ELR (cell line): ENCODE results near the gene DIO2.

Experiments used
- DNase-seq: peaks from one replicate; pipeline ENCODE4 v3.0.0-alpha.2; 2015; ENCODE audit warnings: low read depth

DIO2 gene

GRCh38 chr14:80167793-80168448 lies 43.4 kb downstream of the DIO2 start:
- no peak for DNase-seq

GRCh38 chr14:80164991-80165721 lies 46.1 kb downstream of the DIO2 start:
- peak; percentile 19 for DNase-seq

- DNase-seq, result no peak
Measured at GRCh38 chr14:80152763-80153162, 58.5 kb downstream of the DIO2 start.

DNA sequence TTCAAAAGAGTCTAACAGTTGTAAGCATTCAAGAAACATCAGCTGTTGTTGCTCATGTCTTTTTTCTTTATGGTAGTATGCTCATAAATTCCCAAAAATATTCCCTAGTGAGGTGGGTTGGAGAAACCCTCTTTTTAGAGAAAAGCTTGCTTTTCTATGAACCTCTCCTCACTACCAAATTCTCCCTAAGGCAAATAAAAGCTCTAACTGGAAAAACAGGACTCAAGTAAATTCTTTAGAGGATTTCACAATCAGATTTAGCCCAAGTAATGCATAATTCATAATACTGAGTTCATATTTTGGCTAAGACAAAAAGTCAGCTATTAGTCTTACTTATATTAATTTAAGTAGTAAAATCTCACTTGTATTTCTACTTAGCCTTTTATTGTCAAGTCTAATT lies 59.1 kb downstream of the DIO2 start:
- no peak for DNase-seq

DNA sequence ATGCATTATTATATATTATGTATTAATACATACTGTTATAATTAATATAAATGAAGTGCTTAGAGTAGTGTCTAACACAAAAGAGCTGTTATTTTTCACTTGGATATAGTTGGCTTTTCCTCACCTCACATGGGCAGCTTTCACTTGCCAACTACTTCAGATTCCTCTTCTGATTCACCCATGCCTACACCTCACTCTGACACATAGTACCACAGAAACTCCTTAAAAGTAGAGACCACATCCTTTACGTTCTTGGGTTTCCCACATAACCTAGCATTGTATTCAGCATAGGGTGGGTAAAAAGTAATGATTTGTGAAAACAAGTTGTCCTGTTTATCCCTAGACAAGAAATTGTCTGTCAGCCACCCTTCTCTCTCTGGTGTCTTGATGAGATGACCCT lies 61.0 kb downstream of the DIO2 start:
- peak; percentile 15 for DNase-seq
